IMR-90 (cell line): ENCODE measurements around the gene RAB43. TPM values are rescaled to one million over a fixed set of nuclear protein-coding genes. Genes with fewer than 3 reads are reported as not detected.
"Not testable (repeated sequence)": the region's sequence is repeated elsewhere in the genome, so short reads cannot be mapped to it uniquely, and the experiment has no call there.

ENCODE experiments used
- ATAC-seq: fragments of 200-7000 bp; cut with Tn5 transposase; 2 replicates; pipeline ENCODE4 v1.9.1; 2020; ENCODE audit warnings: low read depth, mild to moderate bottlenecking, moderate library complexity
- BruUV-seq: library from RNA; stranded (reverse); fragments of 400-500 nt; replicated peaks from 2 replicates; lab custom pipeline; 2021; lab: Mats Ljungman, UMichigan
- CTCF ChIA-PET: fragments of 300-600 bp; formaldehyde crosslinking; extraction: SDS; loops from one replicate; lab custom pipeline; 2021; ENCODE audit warnings: antibody characterized with exemption; lab: Yijun Ruan, JAX
- POLR2A ChIA-PET: fragments of 300-600 bp; sonication (Branson Sonifier 250); formaldehyde crosslinking; loops from one replicate; lab custom pipeline; 2022; ENCODE audit warnings: antibody characterized with exemption; ENCODE audit not compliant: unreplicated experiment; lab: Charles Lee
- DNase-seq: peaks from one replicate; pipeline ENCODE4 v3.0.0; 2013
- H2AFZ ChIP-seq: replicated peaks from 2 replicates; pipeline ENCODE3; 2013; ENCODE audit warnings: low read length, mild to moderate bottlenecking; ENCODE audit not compliant: poor library complexity
- H2AK5ac ChIP-seq: 2 replicates; pipeline ENCODE4 v1.6.1; 2013; ENCODE audit warnings: low read depth, low read length, inconsistent platforms
- H2AK9ac ChIP-seq: replicated peaks from 2 replicates; pipeline ENCODE3; 2013; ENCODE audit warnings: mild to moderate bottlenecking, low read depth, low read length, moderate library complexity; ENCODE audit not compliant: poor library complexity
- H2BK120ac ChIP-seq: 2 replicates; pipeline ENCODE4 v1.6.1; 2013; ENCODE audit warnings: low read depth, low read length, inconsistent platforms
- H2BK15ac ChIP-seq: 3 replicates; pipeline ENCODE4 v1.6.1; 2013; ENCODE audit warnings: low read depth, low read length, inconsistent platforms
- H2BK20ac ChIP-seq: 2 replicates; pipeline ENCODE4 v1.6.1; 2013; ENCODE audit warnings: low read depth, mild to moderate bottlenecking, inconsistent platforms, low read length, moderate library complexity
- H2BK5ac ChIP-seq: 2 replicates; pipeline ENCODE4 v1.6.1; 2013; ENCODE audit warnings: mild to moderate bottlenecking, low read depth, low read length, inconsistent platforms; ENCODE audit not compliant: poor library complexity, severe bottlenecking
- H3K14ac ChIP-seq: replicated peaks from 2 replicates; pipeline ENCODE4 v1.6.1; 2013; ENCODE audit warnings: low read depth, low read length, inconsistent platforms
- H3K18ac ChIP-seq: 2 replicates; pipeline ENCODE4 v1.6.1; 2013; ENCODE audit warnings: low read depth, low read length, control low read depth
- H3K23ac ChIP-seq: 2 replicates; pipeline ENCODE4 v1.6.1; 2013; ENCODE audit warnings: low read depth, low read length, inconsistent platforms
- H3K27ac ChIP-seq: 2 replicates; pipeline ENCODE4 v1.5.1; 2013; ENCODE audit warnings: mild to moderate bottlenecking, control low read depth, low read length; ENCODE audit not compliant: insufficient read depth
- H3K27me3 ChIP-seq: 2 replicates; pipeline ENCODE4 v1.6.1; 2013; ENCODE audit warnings: low read length; ENCODE audit not compliant: control insufficient read depth, insufficient read depth
- H3K36me3 ChIP-seq: 2 replicates; pipeline ENCODE4 v1.6.1; 2013; ENCODE audit warnings: low read length, mixed read lengths; ENCODE audit not compliant: control insufficient read depth, insufficient read depth
- H3K4ac ChIP-seq: 2 replicates; pipeline ENCODE4 v1.6.1; 2013; ENCODE audit warnings: low read depth, low read length, inconsistent platforms
- H3K4me1 ChIP-seq: 2 replicates; pipeline ENCODE4 v1.6.1; 2013; ENCODE audit warnings: low read length, mixed read lengths; ENCODE audit not compliant: control insufficient read depth, insufficient read depth
- H3K4me2 ChIP-seq: 2 replicates; pipeline ENCODE4 v1.6.1; 2013; ENCODE audit warnings: low read depth, mild to moderate bottlenecking, control low read depth, low read length, moderate library complexity
- H3K4me3 ChIP-seq: 2 replicates; pipeline ENCODE4 v1.5.1; 2013; ENCODE audit warnings: low read depth, mild to moderate bottlenecking, control low read depth, low read length, moderate library complexity; ENCODE audit not compliant: insufficient read depth
- H3K56ac ChIP-seq: 2 replicates; pipeline ENCODE4 v1.6.1; 2013; ENCODE audit warnings: low read length, inconsistent platforms; ENCODE audit not compliant: insufficient read depth; ENCODE audit errors: extremely low read depth
- H3K79me1 ChIP-seq, 2 experiments: 2 replicates each; pipeline ENCODE4 v1.6.1; 2013; ENCODE audit warnings: low read length in 2 of 2, inconsistent platforms in 1 of 2, low read depth in 1 of 2
- H3K9ac ChIP-seq: 2 replicates; pipeline ENCODE4 v1.6.1; 2013; ENCODE audit warnings: low read depth, low read length, control low read depth
- H3K9me1 ChIP-seq: 2 replicates; pipeline ENCODE4 v1.6.1; 2013; ENCODE audit warnings: low read length, inconsistent platforms; ENCODE audit not compliant: insufficient read depth
- H3K9me3 ChIP-seq: 2 replicates; pipeline ENCODE4 v1.6.1; 2013; ENCODE audit warnings: low read length; ENCODE audit not compliant: control insufficient read depth, insufficient read depth
- H4K20me1 ChIP-seq: 2 replicates; pipeline ENCODE4 v1.6.1; 2013; ENCODE audit warnings: low read length, inconsistent platforms; ENCODE audit not compliant: insufficient read depth
- H4K5ac ChIP-seq: 2 replicates; pipeline ENCODE4 v1.6.1; 2013; ENCODE audit warnings: mild to moderate bottlenecking, low read depth, low read length, control low read depth
- H4K8ac ChIP-seq, 2 experiments: 2 replicates each; pipeline ENCODE4 v1.6.1; 2013; ENCODE audit warnings: low read depth in 2 of 2, low read length in 2 of 2, control low read depth in 1 of 2, inconsistent platforms in 1 of 2
- H4K91ac ChIP-seq: 2 replicates; pipeline ENCODE4 v1.6.1; 2013; ENCODE audit warnings: low read depth, low read length, inconsistent platforms; ENCODE audit not compliant: insufficient read depth
- CEBPB ChIP-seq: IDR thresholded peaks from 2 replicates; pipeline ENCODE4 v1.6.1; 2012; ENCODE audit warnings: low read depth, low read length, improper control_type of control experiment
- RCOR1 ChIP-seq: IDR thresholded peaks from 2 replicates; pipeline ENCODE4 v1.6.1; 2012; ENCODE audit warnings: mild to moderate bottlenecking, low read length, improper control_type of control experiment; ENCODE audit not compliant: insufficient replicate concordance
- WGBS, 2 experiments: methylation state at CpG; one replicate each; pipeline versions ENCODE4 v1.1.5 to v1.1.7; 2013; ENCODE audit warnings: missing lambda C conversion rate in 2 of 2; ENCODE audit not compliant: insufficient read length in 1 of 2; ENCODE audit errors: extremely low coverage in 2 of 2; 5-methylcytosine and 5-hydroxymethylcytosine counted together
- dilution Hi-C: fragments of 300-500 bp; cut with HindIII; formaldehyde crosslinking; loops from one replicate; pipeline ENCODE4 v1.14.3; 2018; ENCODE audit warnings: low sequenced_read_pairs; ENCODE audit not compliant: unreplicated experiment
- in situ Hi-C: fragments of 300-500 bp; cut with MboI; formaldehyde crosslinking; loops from 3 replicates; pipeline ENCODE4 v1.14.3; 2019; ENCODE audit warnings: low sequenced_read_pairs, inconsistent platforms, mixed read lengths
- intact Hi-C: fragments of 100-400 bp; cut with micrococcal nuclease; formaldehyde crosslinking; loops from 2 replicates; pipeline ENCODE4 v1.10.0; 2022
- polyA plus RNA-seq, 3 experiments: library from polyadenylated mRNA; depleted of rRNA; stranded (reverse); fragments of >200 nt; gene quantifications; 2 replicates each; pipeline ENCODE4 v1.2.3, GENCODE V29; 2012; ENCODE audit warnings: low replicate concordance in 1 of 3
- total RNA-seq: library from RNA; depleted of rRNA; stranded (reverse); fragments of >200 nt; gene quantifications from 2 replicates; pipeline ENCODE4 v1.2.3, GENCODE V29; 2012

Gene RAB43
- total and polyA plus RNA-seq, 2 of the 4 experiments (the other 2 are of a cell fraction) = 9.9 to 14.0 TPM

DNA sequence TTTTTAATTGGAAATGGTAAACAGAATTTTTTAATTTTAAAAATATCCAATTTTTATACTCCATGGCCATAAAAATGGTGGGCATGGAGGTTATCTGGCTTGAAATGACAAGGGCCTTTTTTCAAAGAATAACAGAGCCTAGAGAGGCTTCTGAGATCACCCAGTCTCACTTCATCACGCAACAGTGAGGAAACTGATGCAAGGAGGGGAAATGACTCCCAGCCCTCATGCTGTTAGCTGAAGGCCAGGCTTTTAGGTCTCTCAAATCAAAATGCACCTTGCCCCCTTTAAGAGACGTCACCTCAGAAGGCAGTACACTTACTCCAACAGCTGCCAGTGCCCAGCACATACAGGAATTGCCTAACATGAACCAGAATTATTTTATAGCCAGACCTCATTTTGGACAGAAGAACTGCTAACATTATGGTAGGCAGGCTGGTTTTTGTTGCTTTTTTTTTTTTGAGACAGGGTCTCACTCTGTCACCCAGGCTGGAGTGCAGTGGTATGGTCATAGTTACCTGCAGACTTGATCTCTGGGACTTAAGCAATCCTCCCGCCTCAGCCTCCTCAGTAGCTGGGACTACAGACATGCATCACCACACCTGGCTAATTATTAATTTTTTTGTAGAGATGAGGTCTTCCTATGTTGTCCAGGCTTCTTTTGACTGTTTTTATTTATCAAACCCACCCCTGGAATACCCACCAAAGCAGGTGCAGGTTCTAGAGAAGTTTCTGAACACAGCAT lies 9.1 kb downstream of the RAB43 start:
- no peaks in the 10 kb centered on the region for H3K27me3 ChIP-seq
- DNase-seq (peak; percentile 35), ATAC-seq (no peak)
- peaks cover 44 to 75% of the 10 kb centered on the region in 2 experiments for H3K79me1 ChIP-seq
- H2BK5ac ChIP-seq = no peak overlapping the region
- H4K91ac ChIP-seq = no peak overlapping the region
- H3K4ac ChIP-seq = no peak overlapping the region
- ChIA-PET POLR2A (no interaction called here), CTCF (interaction anchor here (0.7 kb wide), 1 partner anchor 149 kb away, joined by 4 read pairs; no protein-coding TSS in a partner anchor)
- H3K9me1 ChIP-seq = peaks cover 9% of the 10 kb centered on the region
- no peak overlapping the region for H3K9ac ChIP-seq
- no peak overlapping the region for H2AK5ac ChIP-seq
- H3K9me3 ChIP-seq = no peaks in the 10 kb centered on the region
- H4K5ac ChIP-seq = no peak overlapping the region
- no peak overlapping the region for H2BK15ac ChIP-seq
- H3K4me1 ChIP-seq = peaks cover 4% of the 10 kb centered on the region
- no peak overlapping the region for H3K4me2 ChIP-seq
- no peak overlapping the region for H2BK20ac ChIP-seq
- 0 out of 2 replicates have a peak overlapping the region, but pooled peaks have one; percentile 15 for H3K23ac ChIP-seq
- H4K8ac ChIP-seq = no peak overlapping the region
- dilution Hi-C loops = no loop called here
- TF ChIP-seq CEBPB (peak; percentile 65), RCOR1 (no peak)
- peaks cover 67% of the 10 kb centered on the region for H4K20me1 ChIP-seq
- in situ Hi-C loops = no loop called here
- H2AFZ ChIP-seq = no peak overlapping the region
- no peak overlapping the region for H3K18ac ChIP-seq
- no TSS peak for BruUV-seq
- H3K14ac ChIP-seq = no peak overlapping the region
- H2AK9ac ChIP-seq = no peak overlapping the region
- intact Hi-C loops = loop anchor here (10.0 kb wide), 1 partner anchor 58 kb away; no protein-coding TSS in a partner anchor
- WGBS, 2 experiments = no CpG with 5 or more reads among the region's 3 CpGs
- peaks cover 18% of the 10 kb centered on the region for H3K36me3 ChIP-seq
- H3K56ac ChIP-seq = no peak overlapping the region
- no peak overlapping the region for H3K4me3 ChIP-seq
- H2BK120ac ChIP-seq = no peak overlapping the region
- H3K27ac ChIP-seq = no peak overlapping the region

DNA sequence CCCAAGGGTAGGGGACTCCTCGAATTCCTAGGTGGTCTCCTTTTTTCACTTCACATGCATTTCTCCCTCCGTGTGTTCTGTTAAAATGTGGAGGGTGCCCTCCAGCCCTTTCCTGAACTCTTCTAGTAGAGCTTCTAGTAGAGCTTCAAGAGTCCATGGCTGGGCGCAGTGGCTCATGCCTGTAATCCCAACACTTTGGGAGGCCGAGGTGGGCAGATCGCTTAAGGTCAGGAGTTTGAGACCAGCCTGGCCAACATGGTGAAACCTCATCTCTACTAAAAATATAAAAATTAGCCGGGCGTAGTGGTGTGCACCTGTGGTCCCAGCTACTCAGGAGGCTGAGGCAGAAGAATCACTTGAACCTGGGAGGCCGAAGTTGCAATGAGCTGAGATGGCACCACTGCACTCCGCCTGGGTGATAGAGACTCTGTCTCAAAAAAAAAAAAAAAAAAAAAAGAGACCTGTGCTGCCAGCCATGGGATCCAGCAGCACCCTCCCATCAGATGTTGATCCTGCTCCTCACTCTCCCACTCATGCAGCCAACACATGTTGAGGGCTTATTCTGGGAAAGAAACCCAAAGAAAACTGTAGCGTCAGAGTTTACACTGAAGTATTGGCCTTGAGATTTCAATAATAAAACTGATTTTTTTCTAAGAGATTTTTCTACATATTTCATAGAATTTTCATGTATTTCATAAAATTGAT lies 10.4 kb downstream of the RAB43 start:
- ATAC-seq, H3K18ac ChIP-seq, H3K56ac ChIP-seq, CTCF ChIA-PET, H3K9ac ChIP-seq, H3K27ac ChIP-seq, H3K4me1 ChIP-seq, H3K4me2 ChIP-seq, H3K9me3 ChIP-seq, H3K14ac ChIP-seq, H2AK5ac ChIP-seq, H3K23ac ChIP-seq, H2AFZ ChIP-seq, H2BK120ac ChIP-seq, H2AK9ac ChIP-seq, H3K27me3 ChIP-seq, BruUV-seq, H4K8ac ChIP-seq, H3K9me1 ChIP-seq, H4K91ac ChIP-seq, dilution Hi-C loops, H2BK20ac ChIP-seq, POLR2A ChIA-PET, DNase-seq, H2BK5ac ChIP-seq, H2BK15ac ChIP-seq, H3K4ac ChIP-seq, H4K5ac ChIP-seq, H3K4me3 ChIP-seq, in situ Hi-C loops: not testable (repeated sequence)
- no CpG with 5 or more reads among the region's 10 CpGs for WGBS, 2 experiments
- Histone ChIP-seq H4K20me1 (peaks cover 69% of the 10 kb centered on the region), H3K79me1 (peaks cover 39 to 75% of the 10 kb centered on the region in 2 experiments), H3K36me3 (peaks cover 24% of the 10 kb centered on the region)
- intact Hi-C loops = loop anchor here (10.0 kb wide), 1 partner anchor 56 kb away; no protein-coding TSS in a partner anchor
